Suprapubic skin (tissue), 4 donors: Measurements from ENCODE around the gene KAT7. TPM values are rescaled to one million over a fixed set of nuclear protein-coding genes. Genes with fewer than 3 reads are reported as not detected.

Experiments used
- DNase-seq, 2 donors: peaks; one replicate each; pipeline ENCODE4 v3.0.0-alpha.2; 2019; ENCODE audit warnings: low spot score in 2 of 2
- H3K27ac ChIP-seq: fragments of 200-600 bp; sonication (generic); one replicate; pipeline ENCODE4 v1.5.1; 2019
- H3K27me3 ChIP-seq: fragments of 200-600 bp; sonication (generic); one replicate; pipeline ENCODE4 v1.5.1; 2019
- H3K36me3 ChIP-seq: fragments of 200-600 bp; sonication (generic); one replicate; pipeline ENCODE4 v1.5.1; 2019
- H3K4me1 ChIP-seq: fragments of 200-600 bp; sonication (generic); one replicate; pipeline ENCODE4 v1.5.1; 2019
- H3K4me3 ChIP-seq: fragments of 200-600 bp; sonication (generic); one replicate; pipeline ENCODE4 v1.5.1; 2019; ENCODE audit warnings: mild to moderate bottlenecking
- H3K9me3 ChIP-seq: fragments of 200-600 bp; sonication (generic); one replicate; pipeline ENCODE4 v1.5.1; 2019
- EP300 ChIP-seq: sonication (generic); formaldehyde crosslinking; IDR thresholded peaks from one replicate; pipeline ENCODE4 v1.6.1; 2017; ENCODE audit warnings: antibody characterized with exemption
- POLR2A ChIP-seq, 2 donors: fragments of 450-650 bp; IDR thresholded peaks; one replicate each; pipeline ENCODE4 v1.6.1; 2017; ENCODE audit warnings: antibody characterized with exemption in 2 of 2, mild to moderate bottlenecking in 2 of 2, moderate library complexity in 2 of 2
- POLR2AphosphoS5 ChIP-seq, 3 donors: sonication (generic); formaldehyde crosslinking; IDR thresholded peaks; one replicate each; pipeline ENCODE4 v1.6.1; 2017; ENCODE audit warnings: antibody characterized with exemption in 3 of 3
- WGBS: methylation state at CpG from one replicate; pipeline ENCODE4 v1.1.5; 2018; 5-methylcytosine and 5-hydroxymethylcytosine counted together
- total RNA-seq, 4 donors: library from RNA; depleted of rRNA; stranded (reverse); fragments of >200 nt; gene quantifications; one replicate each; pipeline ENCODE4 v1.1.0, GENCODE V29; 2016
- TF ChIP-seq, protein P1 (sequence below), 2 donors: fragments of 200-600 bp in 1 of 2; fragments of 450-650 bp in 1 of 2; sonication (generic) in 1 of 2; IDR thresholded peaks; one replicate each; pipeline ENCODE4 v1.5.1; 2016 to 2019; ENCODE audit warnings: antibody characterized with exemption in 2 of 2, mild to moderate bottlenecking in 1 of 2, moderate library complexity in 1 of 2

Gene KAT7
- total RNA-seq, 4 donors from 2014 or later: 37.1 to 71.4 (median 52.2) TPM

DNA sequence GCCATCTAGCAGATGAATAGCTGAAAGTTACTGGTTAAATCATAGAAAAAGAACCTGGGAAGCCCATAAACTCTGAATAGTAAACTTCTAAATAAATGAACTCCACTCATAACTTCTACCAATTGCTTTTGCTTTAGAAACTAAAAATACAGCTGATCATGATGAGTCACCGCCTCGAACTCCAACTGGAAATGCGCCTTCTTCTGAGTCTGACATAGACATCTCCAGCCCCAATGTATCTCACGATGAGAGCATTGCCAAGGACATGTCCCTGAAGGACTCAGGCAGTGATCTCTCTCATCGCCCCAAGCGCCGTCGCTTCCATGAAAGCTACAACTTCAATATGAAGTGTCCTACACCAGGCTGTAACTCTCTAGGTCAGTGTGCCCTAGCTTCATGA is 9.7 kb downstream of the KAT7 start:
- no peak for DNase-seq
- H3K4me3 ChIP-seq: no peak overlapping the region
- no peak overlapping the region for H3K27ac ChIP-seq
- H3K4me1 ChIP-seq: peaks cover 5% of the 10 kb centered on the region
- H3K27me3 ChIP-seq: no peaks in the 10 kb centered on the region
- 70% methylated on average over 8 of the region's 8 CpGs for WGBS
- TF ChIP-seq POLR2A (IDR thresholded peaks at IDR 0.05): no peak
- TF ChIP-seq, protein P1, sequence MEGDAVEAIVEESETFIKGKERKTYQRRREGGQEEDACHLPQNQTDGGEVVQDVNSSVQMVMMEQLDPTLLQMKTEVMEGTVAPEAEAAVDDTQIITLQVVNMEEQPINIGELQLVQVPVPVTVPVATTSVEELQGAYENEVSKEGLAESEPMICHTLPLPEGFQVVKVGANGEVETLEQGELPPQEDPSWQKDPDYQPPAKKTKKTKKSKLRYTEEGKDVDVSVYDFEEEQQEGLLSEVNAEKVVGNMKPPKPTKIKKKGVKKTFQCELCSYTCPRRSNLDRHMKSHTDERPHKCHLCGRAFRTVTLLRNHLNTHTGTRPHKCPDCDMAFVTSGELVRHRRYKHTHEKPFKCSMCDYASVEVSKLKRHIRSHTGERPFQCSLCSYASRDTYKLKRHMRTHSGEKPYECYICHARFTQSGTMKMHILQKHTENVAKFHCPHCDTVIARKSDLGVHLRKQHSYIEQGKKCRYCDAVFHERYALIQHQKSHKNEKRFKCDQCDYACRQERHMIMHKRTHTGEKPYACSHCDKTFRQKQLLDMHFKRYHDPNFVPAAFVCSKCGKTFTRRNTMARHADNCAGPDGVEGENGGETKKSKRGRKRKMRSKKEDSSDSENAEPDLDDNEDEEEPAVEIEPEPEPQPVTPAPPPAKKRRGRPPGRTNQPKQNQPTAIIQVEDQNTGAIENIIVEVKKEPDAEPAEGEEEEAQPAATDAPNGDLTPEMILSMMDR (IDR thresholded peaks at IDR 0.05): no peak
- TF ChIP-seq POLR2AphosphoS5 (IDR thresholded peaks at IDR 0.05): no peak
- no peak for TF ChIP-seq EP300
- H3K9me3 ChIP-seq: no peaks in the 10 kb centered on the region
- peaks cover 75% of the 10 kb centered on the region for H3K36me3 ChIP-seq

DNA sequence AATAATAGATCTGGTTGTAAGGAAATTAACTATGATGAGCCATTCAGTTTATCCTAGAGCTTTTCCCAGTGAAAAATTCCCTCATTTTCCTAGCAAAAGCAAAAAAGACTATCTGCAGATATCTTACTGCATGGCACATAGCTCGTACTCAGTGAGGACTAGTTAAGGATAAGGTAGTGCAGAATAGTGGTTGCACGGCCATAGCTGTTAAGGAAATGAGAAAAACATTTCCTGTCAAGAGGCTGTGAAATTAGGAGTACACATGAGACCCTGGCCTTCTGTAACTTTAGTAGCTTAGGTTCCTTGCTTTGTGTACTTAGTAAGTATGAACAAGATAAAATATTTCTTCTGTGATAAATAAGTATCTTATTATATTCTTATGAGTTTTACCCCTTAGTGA is 10.3 kb downstream of the KAT7 start:
- Histone ChIP-seq H3K4me1 (no peaks in the 10 kb centered on the region), H3K27ac (no peak overlapping the region), H3K4me3 (no peak overlapping the region), H3K27me3 (no peaks in the 10 kb centered on the region), H3K36me3 (peaks cover 77% of the 10 kb centered on the region), H3K9me3 (no peaks in the 10 kb centered on the region)
- WGBS: 75% methylated on average over 2 of the region's 2 CpGs
- DNase-seq: no peak
- TF ChIP-seq POLR2AphosphoS5 (IDR thresholded peaks at IDR 0.05) (no peak), POLR2A (IDR thresholded peaks at IDR 0.05) (no peak), EP300 (no peak)
- TF ChIP-seq, protein P1 (IDR thresholded peaks at IDR 0.05): no peak

- Histone ChIP-seq H3K4me1 (peaks cover 4% of the 10 kb centered on the region), H3K4me3 (no peak overlapping the region), H3K36me3 (peaks cover 91% of the 10 kb centered on the region), H3K27ac (no peak overlapping the region), H3K27me3 (no peaks in the 10 kb centered on the region), H3K9me3 (no peaks in the 10 kb centered on the region)
- no peak for DNase-seq
- 76% methylated on average over 4 of the region's 4 CpGs for WGBS
- TF ChIP-seq, protein P1 (IDR thresholded peaks at IDR 0.05): no peak
- TF ChIP-seq POLR2A (IDR thresholded peaks at IDR 0.05) (no peak), POLR2AphosphoS5 (IDR thresholded peaks at IDR 0.05) (no peak), EP300 (no peak)
These were observed 20.6 kb downstream of the KAT7 start for GRCh38 chr17:49809056-49809455.

DNA sequence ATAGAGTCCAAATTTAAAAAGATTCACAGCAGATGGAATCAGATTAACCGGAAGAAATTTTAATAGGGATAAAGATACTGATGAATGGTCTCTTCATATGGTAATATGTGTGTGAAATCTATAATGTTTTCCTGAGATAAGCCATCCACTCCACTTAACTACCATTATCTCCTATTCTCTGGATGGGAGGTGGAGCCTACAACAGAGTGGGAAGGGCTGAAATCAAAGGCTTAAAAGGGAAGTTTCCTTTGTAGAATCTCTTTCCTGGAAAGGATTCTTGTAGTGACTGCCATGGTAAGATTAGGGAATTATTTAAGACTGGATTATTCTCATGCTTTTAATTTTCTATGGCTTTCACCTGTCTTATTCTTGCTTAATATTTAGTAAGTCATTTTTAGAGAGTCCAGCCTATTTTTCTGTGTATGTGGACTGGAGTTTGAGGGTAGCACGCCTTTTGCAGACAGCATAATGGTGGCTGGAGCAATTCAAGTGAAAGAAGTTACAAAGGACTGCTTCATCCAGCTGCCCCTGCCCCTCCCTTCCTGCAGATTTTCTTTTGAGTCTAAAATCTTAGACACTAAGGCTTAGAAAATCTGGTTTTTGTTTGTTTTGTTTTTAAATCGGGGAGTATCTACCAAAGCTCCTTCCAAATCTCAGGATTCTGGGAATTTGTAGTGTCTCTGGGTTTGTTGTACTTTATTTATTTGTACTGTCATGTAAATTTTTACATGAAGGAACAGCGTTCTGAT is 26.5 kb downstream of the KAT7 start:
- no peak overlapping the region for H3K4me3 ChIP-seq
- WGBS: 45% methylated on average over 4 of the region's 4 CpGs
- H3K27ac ChIP-seq: peak overlapping the region; percentile 71
- H3K27me3 ChIP-seq: no peaks in the 10 kb centered on the region
- DNase-seq: no peak
- peaks cover 59% of the 10 kb centered on the region for H3K36me3 ChIP-seq
- TF ChIP-seq POLR2AphosphoS5 (IDR thresholded peaks at IDR 0.05): no peak
- no peak for TF ChIP-seq POLR2A (IDR thresholded peaks at IDR 0.05)
- no peak for TF ChIP-seq EP300
- no peaks in the 10 kb centered on the region for H3K9me3 ChIP-seq
- H3K4me1 ChIP-seq: peaks cover 42% of the 10 kb centered on the region

GRCh38 chr17:49815761-49816281 is 27.3 kb downstream of the KAT7 start:
- peaks cover 51% of the 10 kb centered on the region for H3K36me3 ChIP-seq
- H3K9me3 ChIP-seq: no peaks in the 10 kb centered on the region
- no peaks in the 10 kb centered on the region for H3K27me3 ChIP-seq
- TF ChIP-seq EP300 (no peak), POLR2A (IDR thresholded peaks at IDR 0.05) (no peak), POLR2AphosphoS5 (IDR thresholded peaks at IDR 0.05) (no peak)
- TF ChIP-seq, protein P1 (IDR thresholded peaks at IDR 0.05): no peak
- H3K27ac ChIP-seq: peak overlapping the region; percentile 71
- WGBS: 37% methylated on average over 9 of the region's 9 CpGs
- DNase-seq: no peak
- no peak overlapping the region for H3K4me3 ChIP-seq
- H3K4me1 ChIP-seq: peaks cover 49% of the 10 kb centered on the region
